A673 (cell line): Measurements from ENCODE around the gene SLC35F2. TPM values are rescaled to one million over a fixed set of nuclear protein-coding genes. Genes with fewer than 3 reads are reported as not detected.

Experiments
- BruUV-seq: library from RNA; stranded (reverse); fragments of 400-500 nt; replicated peaks from 2 replicates; lab custom pipeline; 2021; lab: Mats Ljungman, UMichigan
- CTCF ChIA-PET: fragments of 300-600 bp; sonication (Branson Sonifier 250); formaldehyde crosslinking; loops from one replicate; lab custom pipeline; 2022; ENCODE audit warnings: antibody characterized with exemption; lab: Charles Lee
- POLR2A ChIA-PET: fragments of 300-600 bp; sonication (Branson Sonifier 250); formaldehyde crosslinking; loops from one replicate; lab custom pipeline; 2022; ENCODE audit warnings: antibody characterized with exemption; ENCODE audit not compliant: low non-redundant PET; lab: Charles Lee
- DNase-seq: peaks from one replicate; pipeline ENCODE4 v3.0.0-alpha.2; 2015; ENCODE audit warnings: low spot score
- H3K27ac ChIP-seq: fragments of 200-600 bp; sonication (generic); 2 replicates; pipeline ENCODE4 v1.5.1; 2016; ENCODE audit warnings: mixed run types, low read depth, mild to moderate bottlenecking, mixed read lengths, antibody characterized with exemption, low read length; ENCODE audit not compliant: poor library complexity, severe bottlenecking
- H3K27me3 ChIP-seq: fragments of 200-600 bp; sonication (generic); replicated peaks from 2 replicates; pipeline ENCODE4 v1.6.1; 2017; ENCODE audit warnings: mixed run types, low read depth, mild to moderate bottlenecking, mixed read lengths, antibody characterized with exemption, low read length; ENCODE audit not compliant: insufficient read depth, poor library complexity
- H3K36me3 ChIP-seq: fragments of 200-600 bp; sonication (generic); 2 replicates; pipeline ENCODE4 v1.6.1; 2016; ENCODE audit warnings: mixed run types, mild to moderate bottlenecking, mixed read lengths, antibody characterized with exemption, low read length; ENCODE audit not compliant: insufficient read depth, poor library complexity, severe bottlenecking
- H3K4me1 ChIP-seq: fragments of 200-600 bp; sonication (generic); 2 replicates; pipeline ENCODE4 v1.6.1; 2017; ENCODE audit warnings: mixed run types, mild to moderate bottlenecking, mixed read lengths, antibody characterized with exemption, low read length; ENCODE audit not compliant: insufficient read depth, poor library complexity, severe bottlenecking
- H3K4me3 ChIP-seq: fragments of 200-600 bp; sonication (generic); 2 replicates; pipeline ENCODE4 v1.5.1; 2016; ENCODE audit warnings: low read depth, mixed run types, mild to moderate bottlenecking, mixed read lengths, low read length; ENCODE audit not compliant: poor library complexity, severe bottlenecking
- H3K9me3 ChIP-seq: fragments of 200-600 bp; sonication (generic); 2 replicates; pipeline ENCODE4 v1.6.1; 2016; ENCODE audit warnings: mixed run types, low read depth, mild to moderate bottlenecking, mixed read lengths, antibody characterized with exemption, low read length; ENCODE audit not compliant: poor library complexity, severe bottlenecking
- CTCF ChIP-seq: fragments of 300-800, 200-600 bp; sonication (generic); conservative IDR thresholded peaks from 2 replicates; pipeline ENCODE4 v1.5.1; 2017; ENCODE audit warnings: low read depth, mild to moderate bottlenecking, antibody characterized with exemption, low read length, moderate library complexity, mixed read lengths
- EZH2 ChIP-seq: fragments of 200-600 bp; sonication (generic); IDR thresholded peaks from 2 replicates; pipeline ENCODE4 v1.6.1; 2017; ENCODE audit warnings: borderline replicate concordance, low read depth, mild to moderate bottlenecking, mixed read lengths, antibody characterized with exemption, low read length; ENCODE audit not compliant: poor library complexity, severe bottlenecking
- intact Hi-C: fragments of 100-400 bp; cut with micrococcal nuclease; formaldehyde crosslinking; loops from one replicate; pipeline ENCODE4 v1.10.0; 2022; ENCODE audit not compliant: unreplicated experiment
- total RNA-seq: library from RNA; stranded (reverse); gene quantifications from 2 replicates; pipeline ENCODE4 v1.2.3, GENCODE V29; 2021

SLC35F2 gene
- total RNA-seq, 1 experiment from 2014 or later: 95.4 TPM

DNA sequence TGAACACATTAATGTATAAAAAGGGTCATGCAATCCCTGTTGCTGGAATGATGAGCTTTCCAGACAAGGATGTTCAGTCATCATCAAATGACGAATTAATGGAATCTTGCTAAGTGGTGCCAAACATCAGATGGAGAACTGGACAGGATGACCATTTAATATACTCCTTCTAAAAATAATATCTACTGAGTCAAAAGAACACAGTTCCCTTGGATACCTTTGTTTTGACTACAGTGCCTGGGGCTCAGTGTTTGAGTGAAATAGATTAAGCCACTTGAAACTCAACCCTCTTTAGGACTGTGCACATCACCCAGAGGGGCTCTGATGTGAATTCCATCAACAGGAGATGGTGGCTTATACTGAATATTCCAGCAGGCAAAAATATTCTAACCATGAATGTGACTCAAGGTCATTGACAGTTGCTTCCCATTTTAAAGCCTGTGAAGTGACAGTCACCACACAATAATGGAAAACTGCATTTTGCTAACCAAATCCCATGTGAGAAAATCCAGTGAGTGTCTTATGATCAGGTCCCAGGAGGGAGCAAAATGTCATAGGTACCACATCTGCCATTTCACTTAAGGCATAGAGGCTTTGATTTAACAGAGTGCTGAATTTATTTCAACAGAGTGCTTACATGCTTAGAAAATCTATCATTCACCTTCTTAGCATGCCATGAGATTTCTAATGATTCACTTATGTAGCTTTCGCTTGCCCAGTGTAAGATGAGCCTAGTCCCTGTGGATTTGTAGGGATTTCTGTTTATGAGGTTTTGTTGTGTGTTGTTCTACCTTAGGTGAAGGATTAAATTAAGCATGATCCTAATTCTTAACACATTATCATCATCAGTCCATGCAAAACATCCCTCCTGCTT is 105.4 kb downstream of the SLC35F2 start:
- no TSS peak for BruUV-seq
- DNase-seq: no peak
- TF ChIP-seq EZH2 (no peak), CTCF (no peak)
- H3K9me3 ChIP-seq: no peaks in the 10 kb centered on the region
- no peak overlapping the region for H3K4me3 ChIP-seq
- H3K27ac ChIP-seq: no peak overlapping the region
- H3K27me3 ChIP-seq: no peaks in the 10 kb centered on the region
- ChIA-PET CTCF (no interaction called here), POLR2A (no interaction called here)
- intact Hi-C loops: no loop called here
- H3K4me1 ChIP-seq: no peaks in the 10 kb centered on the region
- no peaks in the 10 kb centered on the region for H3K36me3 ChIP-seq

DNA sequence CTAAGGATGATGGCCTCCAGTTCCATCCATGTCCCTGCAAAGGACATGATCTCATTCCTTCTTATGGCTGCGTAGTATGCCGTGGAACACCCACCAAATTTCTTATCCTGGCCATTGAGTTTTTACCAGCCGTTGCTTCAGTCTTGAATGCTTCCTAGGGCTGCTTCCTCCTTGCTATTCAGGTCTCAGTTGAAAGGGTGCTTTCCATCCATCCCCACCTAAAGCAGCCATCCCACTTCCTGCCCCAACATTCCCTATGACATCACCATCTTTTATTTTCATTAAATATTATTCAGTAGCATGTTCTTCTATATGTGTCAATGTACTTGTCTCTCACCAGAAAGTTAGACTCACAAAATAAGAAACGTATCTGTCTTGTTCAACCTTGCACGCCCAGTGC is 106.1 kb downstream of the SLC35F2 start:
- DNase-seq: no peak
- ChIA-PET CTCF (no interaction called here), POLR2A (no interaction called here)
- no TSS peak for BruUV-seq
- no peaks in the 10 kb centered on the region for H3K27me3 ChIP-seq
- H3K4me1 ChIP-seq: no peaks in the 10 kb centered on the region
- no peak for TF ChIP-seq EZH2
- no peaks in the 10 kb centered on the region for H3K9me3 ChIP-seq
- no peaks in the 10 kb centered on the region for H3K36me3 ChIP-seq
- intact Hi-C loops: no loop called here
- no peak overlapping the region for H3K27ac ChIP-seq
- no peak overlapping the region for H3K4me3 ChIP-seq

GRCh38 chr11:107751082-107751481 is 107.5 kb downstream of the SLC35F2 start:
- Histone ChIP-seq H3K4me1 (no peaks in the 10 kb centered on the region), H3K36me3 (no peaks in the 10 kb centered on the region), H3K27ac (no peak overlapping the region), H3K27me3 (peaks cover 3% of the 10 kb centered on the region), H3K4me3 (no peak overlapping the region), H3K9me3 (no peaks in the 10 kb centered on the region)
- intact Hi-C loops: no loop called here
- TF ChIP-seq CTCF: no peak
- ChIA-PET POLR2A (no interaction called here), CTCF (no interaction called here)
- no TSS peak for BruUV-seq
- DNase-seq: no peak

- H3K36me3 ChIP-seq: no peaks in the 10 kb centered on the region
- ChIA-PET CTCF (interaction anchor here (0.5 kb wide), 1 partner anchor 264 kb away, joined by 8 read pairs; no protein-coding TSS in a partner anchor), POLR2A (no interaction called here)
- BruUV-seq: no TSS peak
- no peak overlapping the region for H3K27ac ChIP-seq
- H3K9me3 ChIP-seq: no peaks in the 10 kb centered on the region
- TF ChIP-seq CTCF (no peak), EZH2 (no peak)
- no peak overlapping the region for H3K4me3 ChIP-seq
- no peak for DNase-seq
- no peaks in the 10 kb centered on the region for H3K4me1 ChIP-seq
- intact Hi-C loops: no loop called here
- H3K27me3 ChIP-seq: peaks cover 3% of the 10 kb centered on the region
Observed at GRCh38 chr11:107750313-107750712, 108.3 kb downstream of the SLC35F2 start.
